Measurements from ENCODE around the gene KRT5.
"Not testable (repeated sequence)": the region's sequence is repeated elsewhere in the genome, so short reads cannot be mapped to it uniquely, and the experiment has no call there.

KRT5 gene

GRCh38 chr12:52519387-52519703 is 849 bp downstream of the KRT5 start:
- DNase-seq (ENCODE audit: low read depth in 3 of 3) = no peak

- no peak for DNase-seq (ENCODE audit: low read depth in 3 of 3)
These were observed 1.4 kb downstream of the KRT5 start for GRCh38 chr12:52518574-52519386.

GRCh38 chr12:52517888-52518287 is 2.3 kb downstream of the KRT5 start:
- DNase-seq (ENCODE audit: low read depth in 3 of 3) = no peak

- no peak for DNase-seq (ENCODE audit: low read depth in 3 of 3)
These were observed 3.0 kb downstream of the KRT5 start for GRCh38 chr12:52517005-52517835.

- no peak for DNase-seq (ENCODE audit: low read depth in 3 of 3)
These were observed 4.0 kb downstream of the KRT5 start for GRCh38 chr12:52515927-52516831.

- no peak for DNase-seq (ENCODE audit: low read depth in 3 of 3)
These were observed 4.9 kb downstream of the KRT5 start for GRCh38 chr12:52515319-52515646.

- DNase-seq (ENCODE audit: low read depth in 3 of 3) = no peak
These were observed 5.5 kb downstream of the KRT5 start for GRCh38 chr12:52514471-52515318.

GRCh38 chr12:52513736-52514135 is 6.5 kb downstream of the KRT5 start:
- no peak for DNase-seq (ENCODE audit: low read depth in 3 of 3)

GRCh38 chr12:52508211-52508610 is 12.0 kb downstream of the KRT5 start:
- DNase-seq (ENCODE audit: low read depth in 3 of 3) = no peak

GRCh38 chr12:52506858-52507715 is 13.1 kb downstream of the KRT5 start:
- no peak for DNase-seq (ENCODE audit: low read depth in 3 of 3)

- DNase-seq (ENCODE audit: low read depth in 3 of 3) = no peak
These were observed 17.3 kb downstream of the KRT5 start for GRCh38 chr12:52502877-52503276.

- DNase-seq (ENCODE audit: low read depth in 3 of 3) = no peak
These were observed 18.7 kb downstream of the KRT5 start for GRCh38 chr12:52501490-52501889.

GRCh38 chr12:52500574-52500973 is 19.6 kb downstream of the KRT5 start:
- not testable (repeated sequence) for DNase-seq (ENCODE audit: low read depth in 3 of 3)

GRCh38 chr12:52499806-52500560 is 20.2 kb downstream of the KRT5 start:
- DNase-seq (ENCODE audit: low read depth in 3 of 3) = no peak

- no peak for DNase-seq (ENCODE audit: low read depth in 3 of 3)
These were observed 21.2 kb downstream of the KRT5 start for GRCh38 chr12:52498946-52499345.

GRCh38 chr12:52497975-52498374 is 22.2 kb downstream of the KRT5 start:
- no peak for DNase-seq (ENCODE audit: low read depth in 3 of 3)

- no peak for DNase-seq (ENCODE audit: low read depth in 3 of 3)
These were observed 23.6 kb downstream of the KRT5 start for GRCh38 chr12:52496590-52497071.

GRCh38 chr12:52496054-52496453 is 24.1 kb downstream of the KRT5 start:
- DNase-seq (ENCODE audit: low read depth in 3 of 3) = no peak

- no peak for DNase-seq (ENCODE audit: low read depth in 3 of 3)
These were observed 24.8 kb downstream of the KRT5 start for GRCh38 chr12:52495389-52495788.

Measured in stimulated activated CD4-positive, alpha-beta T cell treated with anti-CD3 and anti-CD28 coated beads, TNF-alpha, amount 100 ng/mL, for 48 hours (primary cell).